CD4-positive, alpha-beta T cell treated with Interleukin-6 for 4 hours (primary cell): ENCODE measurements around the gene GNA14.
"Not testable (repeated sequence)": the region's sequence is repeated elsewhere in the genome, so short reads cannot be mapped to it uniquely, and the experiment has no call there.

ENCODE experiments used
- DNase-seq: peaks from one replicate; pipeline ENCODE4 v3.0.0-alpha.2; 2020; ENCODE audit warnings: mixed read lengths

Gene GNA14

DNA sequence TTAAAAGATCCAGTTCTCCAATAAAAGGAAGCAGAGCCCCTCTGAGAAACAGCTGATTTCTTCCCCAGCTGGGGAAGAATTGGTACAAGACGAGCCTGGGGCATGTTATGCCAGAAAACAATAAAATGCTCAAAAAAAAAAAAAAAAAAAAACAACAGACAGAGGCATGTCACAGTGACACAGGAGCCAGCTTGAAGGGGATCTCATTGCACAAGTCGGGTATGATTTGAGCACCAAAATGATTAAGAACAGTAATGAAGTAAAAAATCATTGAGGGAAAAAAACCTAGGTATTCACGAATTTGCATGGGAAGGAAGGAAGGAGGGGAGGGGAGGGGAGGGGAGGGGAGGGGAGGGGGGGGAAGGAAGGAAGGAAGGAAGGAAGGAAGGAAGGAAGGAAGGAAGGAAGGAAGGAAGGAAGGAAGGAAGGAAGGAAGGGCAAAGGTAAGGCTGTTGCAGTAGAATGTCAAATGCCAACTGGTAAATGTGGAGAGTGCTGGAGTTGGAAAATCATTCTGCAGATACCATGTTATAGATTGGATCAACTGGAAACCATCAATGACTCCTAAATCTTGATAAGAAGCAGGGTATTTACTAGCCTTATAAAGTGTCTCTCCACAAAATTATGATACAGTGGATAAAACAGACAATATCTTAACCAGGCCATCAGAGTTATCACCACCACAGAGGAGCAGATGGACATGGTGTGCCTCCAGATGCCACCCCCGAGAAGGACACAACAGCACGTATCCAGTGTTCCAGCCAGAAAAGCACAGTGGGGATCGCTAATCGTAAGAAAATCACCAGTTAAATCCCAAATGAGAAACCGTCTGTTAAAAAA is 7.2 kb downstream of the GNA14 start:
- DNase-seq = no peak

- no peak for DNase-seq
Measured at GRCh38 chr9:77632652-77633051, 15.5 kb downstream of the GNA14 start.

DNA sequence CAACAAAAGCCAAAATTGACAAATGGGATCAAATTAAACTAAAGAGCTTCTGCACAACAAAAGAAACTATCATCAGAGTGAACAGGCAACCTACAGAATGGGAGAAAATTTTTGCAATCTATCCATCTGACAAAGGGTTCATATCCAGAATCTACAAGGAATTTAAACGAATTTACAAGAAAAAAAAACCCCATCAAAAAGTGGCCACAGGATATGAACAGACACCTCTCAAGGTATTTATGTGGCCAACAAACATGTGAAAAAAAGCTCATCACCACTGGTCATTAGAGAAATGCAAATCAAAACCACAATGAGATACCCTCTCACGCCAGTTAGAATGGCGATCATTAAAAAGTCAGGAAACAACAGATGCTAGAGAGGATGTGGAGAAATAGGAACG is 19.3 kb downstream of the GNA14 start:
- not testable (repeated sequence) for DNase-seq

- no peak for DNase-seq
Measured at GRCh38 chr9:77616191-77616590, 31.9 kb downstream of the GNA14 start.

DNA sequence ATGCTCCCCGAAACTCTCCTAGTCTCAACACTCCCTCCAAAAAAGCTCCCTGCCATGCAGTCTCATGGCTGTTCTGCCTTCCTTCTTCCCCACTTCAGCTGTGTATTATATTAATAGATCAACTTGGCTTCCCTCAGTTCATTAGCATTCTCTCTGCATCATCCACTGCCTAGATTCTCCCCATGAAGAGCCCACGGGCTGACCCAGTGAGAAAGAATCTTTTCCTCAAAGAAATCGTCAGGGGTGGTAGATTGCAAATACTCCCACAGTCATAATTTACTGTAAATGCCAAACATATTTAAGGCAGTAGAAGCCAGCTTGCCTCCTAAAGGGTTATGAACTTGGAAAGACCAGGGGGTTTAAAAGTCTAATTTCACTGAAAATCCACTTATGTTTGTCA is 33.5 kb downstream of the GNA14 start:
- DNase-seq = no peak

GRCh38 chr9:77606526-77606925 is 41.6 kb downstream of the GNA14 start:
- no peak for DNase-seq

GRCh38 chr9:77605449-77606220 is 42.5 kb downstream of the GNA14 start:
- no peak for DNase-seq

GRCh38 chr9:77604316-77604715 is 43.8 kb downstream of the GNA14 start:
- no peak for DNase-seq

- DNase-seq = no peak
Measured at GRCh38 chr9:77602852-77603251, 45.3 kb downstream of the GNA14 start.

GRCh38 chr9:77601476-77602099 is 46.5 kb downstream of the GNA14 start:
- DNase-seq = no peak

DNA sequence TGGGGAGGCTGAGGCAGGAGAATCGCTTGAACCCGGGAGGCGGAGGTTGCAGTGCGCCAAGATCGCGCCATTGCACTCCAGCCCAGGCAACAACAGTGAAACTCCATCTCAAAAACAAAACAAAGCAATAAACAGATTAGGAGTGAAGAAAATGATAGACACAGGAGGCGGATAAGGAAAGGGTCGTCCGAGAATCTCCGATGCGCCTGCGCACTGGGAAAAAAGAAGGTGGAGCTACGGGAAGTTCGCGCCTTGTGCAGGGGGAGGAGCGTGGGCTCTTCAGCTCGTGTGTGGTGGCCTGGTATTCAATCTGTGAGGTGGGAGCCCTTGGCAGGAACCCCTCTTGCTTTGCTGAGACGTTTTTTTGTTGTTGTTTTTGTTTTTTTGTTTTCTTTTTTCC is 47.3 kb downstream of the GNA14 start:
- DNase-seq = no peak

GRCh38 chr9:77599492-77599891 is 48.6 kb downstream of the GNA14 start:
- DNase-seq = no peak

DNA sequence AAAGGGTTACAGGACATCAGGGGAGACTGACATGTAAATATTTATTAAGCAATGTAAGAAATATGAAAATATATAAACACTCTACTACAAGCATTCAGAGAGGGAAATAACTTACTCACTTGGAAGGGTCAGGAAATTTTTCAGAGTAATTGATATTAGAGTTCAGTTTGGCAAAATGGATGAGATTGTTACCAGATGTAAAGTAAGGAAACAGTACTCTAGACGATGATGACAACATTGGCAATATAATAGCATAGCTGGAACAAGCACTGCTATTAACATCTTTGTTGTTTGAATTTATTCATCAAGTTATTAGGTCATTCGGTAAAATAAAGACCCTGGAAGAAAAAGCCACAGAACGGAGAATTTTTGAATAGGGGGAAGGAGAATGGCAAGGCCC is 49.1 kb downstream of the GNA14 start:
- DNase-seq = no peak

DNA sequence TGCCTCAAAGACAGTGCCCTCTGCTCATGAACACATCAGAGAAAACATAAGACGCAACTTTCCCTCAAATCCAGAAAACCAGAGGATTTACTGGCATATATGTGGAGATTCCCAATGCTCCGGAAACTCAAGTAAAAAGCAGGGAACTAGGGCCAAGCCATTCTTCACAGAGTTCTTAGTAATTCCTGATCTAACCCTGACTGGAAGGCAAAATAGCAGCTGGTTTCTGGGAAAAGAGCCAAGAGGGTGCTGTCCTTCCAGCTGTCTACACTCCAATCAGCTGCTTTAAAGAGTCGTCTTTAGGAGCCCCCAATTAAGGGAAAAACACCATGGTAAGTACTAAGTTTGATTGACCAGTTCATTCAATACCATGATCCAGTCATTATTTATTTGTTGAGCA is 49.6 kb downstream of the GNA14 start:
- DNase-seq = no peak

GRCh38 chr9:77597057-77597456 is 51.1 kb downstream of the GNA14 start:
- no peak for DNase-seq

DNA sequence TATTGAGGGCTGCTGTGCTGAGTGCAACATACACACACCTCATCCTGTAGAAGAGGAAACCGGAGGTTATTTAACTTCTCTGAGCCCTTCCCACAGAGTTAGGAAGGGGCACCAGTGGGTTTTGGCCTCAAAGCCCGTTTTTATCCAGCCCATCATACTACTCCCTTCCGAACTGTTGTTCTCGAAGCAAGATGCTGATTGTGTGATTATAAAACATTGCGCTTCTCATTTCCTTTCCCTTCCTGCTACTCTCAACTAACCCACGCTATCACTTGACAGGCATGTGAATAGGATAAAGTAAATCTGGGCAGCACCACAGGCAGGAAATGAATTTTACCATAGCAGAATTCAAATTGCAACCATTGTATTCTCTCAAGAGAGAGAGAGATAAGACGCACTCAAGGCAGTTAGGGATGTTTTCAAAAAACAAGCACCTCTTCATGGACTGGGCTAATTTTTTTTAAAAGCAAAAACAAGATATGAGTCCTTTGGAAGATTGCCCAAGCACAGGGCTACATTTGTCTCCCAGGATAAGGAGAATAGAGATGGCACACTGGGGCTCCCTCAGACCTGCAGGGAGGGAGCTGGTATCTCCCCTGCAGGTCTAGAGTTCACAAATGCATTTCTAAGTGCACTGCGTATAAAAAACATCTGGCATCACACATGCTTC is 52.6 kb downstream of the GNA14 start:
- no peak for DNase-seq

DNA sequence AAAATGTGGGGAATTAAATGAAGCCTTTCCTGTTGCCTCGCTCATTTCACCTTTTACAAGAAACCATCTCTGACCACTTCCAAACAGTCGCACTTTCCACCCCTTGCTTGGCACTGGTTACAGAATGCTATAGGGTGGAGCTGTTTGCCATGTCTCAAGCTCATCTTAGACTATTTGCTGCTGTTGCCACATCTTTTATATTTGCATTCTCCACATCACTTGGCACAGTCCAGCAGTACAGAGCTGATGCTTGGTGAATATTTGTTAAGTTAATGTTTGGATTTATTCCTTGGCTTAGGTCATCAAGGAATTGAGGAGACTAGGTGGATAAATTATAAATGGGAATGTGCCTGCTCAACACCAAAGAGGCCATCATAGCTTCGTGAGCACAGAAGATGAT is 53.2 kb downstream of the GNA14 start:
- no peak for DNase-seq

DNA sequence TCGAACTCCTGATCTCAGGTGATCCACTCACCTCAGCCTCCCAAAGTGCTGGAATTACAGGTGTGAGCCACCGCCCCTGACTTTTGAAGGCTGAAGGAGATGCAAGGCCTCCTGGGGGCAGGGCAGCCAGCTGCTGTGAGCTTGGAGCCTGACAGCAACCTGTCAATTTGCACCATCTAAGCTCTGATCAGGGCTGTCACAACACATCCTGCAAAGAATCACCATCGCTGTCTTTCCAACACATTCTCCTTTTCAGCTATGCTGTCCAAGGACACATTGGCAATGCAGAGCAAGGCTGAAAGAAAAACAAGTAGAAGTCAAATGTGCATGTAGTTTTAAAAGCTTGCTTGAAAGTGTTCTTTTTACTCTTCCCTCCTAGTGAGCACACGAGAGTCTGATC is 54.6 kb downstream of the GNA14 start:
- no peak for DNase-seq

GRCh38 chr9:77592476-77592875 is 55.6 kb downstream of the GNA14 start:
- DNase-seq = no peak

DNA sequence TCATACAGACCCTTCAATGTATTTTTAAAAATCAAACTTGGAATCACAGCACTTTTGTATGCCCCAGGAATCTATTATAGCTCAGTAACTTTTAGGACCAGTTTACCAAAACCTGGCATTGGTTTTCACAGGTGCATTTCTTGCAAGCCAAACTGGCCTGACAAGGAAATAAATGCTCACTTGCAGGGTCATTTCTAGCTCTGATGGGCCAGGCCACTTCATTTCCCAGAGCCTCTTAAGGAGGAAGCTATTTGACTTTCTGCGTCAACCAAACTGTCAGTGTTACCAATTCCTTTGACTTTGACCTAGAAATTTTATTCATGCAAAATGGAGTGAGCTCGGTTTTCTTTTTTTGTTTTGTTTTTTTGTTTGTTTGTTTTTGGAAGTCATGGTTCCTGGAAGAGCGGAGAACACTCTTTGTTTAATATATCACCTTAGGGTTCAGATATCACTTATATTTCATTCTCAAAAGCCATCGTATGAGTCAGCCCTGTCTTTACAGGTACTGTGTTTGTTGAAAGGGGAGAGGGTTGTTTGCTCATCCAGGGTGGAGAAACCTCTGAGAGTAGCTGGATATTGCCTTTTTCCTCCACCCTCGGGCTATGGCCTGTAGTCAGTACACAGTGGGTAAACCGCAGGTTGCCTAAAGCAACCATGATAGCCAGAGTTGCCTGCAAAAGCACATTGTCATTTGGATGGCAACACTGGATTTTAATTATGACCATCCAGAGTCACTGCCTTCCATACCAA is 58.9 kb downstream of the GNA14 start:
- DNase-seq = no peak

- no peak for DNase-seq
Measured at GRCh38 chr9:77588271-77588937, 59.7 kb downstream of the GNA14 start.

- DNase-seq = no peak
Measured at GRCh38 chr9:77587851-77588250, 60.3 kb downstream of the GNA14 start.
